ENCODE measurements around the gene TAS2R20. TPM values are rescaled to one million over a fixed set of nuclear protein-coding genes. Genes with fewer than 3 reads are reported as not detected.

The TAS2R20 gene, protein sequence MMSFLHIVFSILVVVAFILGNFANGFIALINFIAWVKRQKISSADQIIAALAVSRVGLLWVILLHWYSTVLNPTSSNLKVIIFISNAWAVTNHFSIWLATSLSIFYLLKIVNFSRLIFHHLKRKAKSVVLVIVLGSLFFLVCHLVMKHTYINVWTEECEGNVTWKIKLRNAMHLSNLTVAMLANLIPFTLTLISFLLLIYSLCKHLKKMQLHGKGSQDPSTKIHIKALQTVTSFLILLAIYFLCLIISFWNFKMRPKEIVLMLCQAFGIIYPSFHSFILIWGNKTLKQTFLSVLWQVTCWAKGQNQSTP
- polyA plus RNA-seq (2012; ENCODE audit: insufficient read length, low read depth) = not detected

GRCh38 chr12:10998204-10998603 is at the start of gene TAS2R20:
TSS of gene TAS2R20 (minus strand) at chr12:10998304. CDS start at chr12:10997875, 429 bp downstream.
- TF ChIP-seq TAF1 (IDR thresholded peaks at IDR 0.05; ENCODE audit: borderline replicate concordance, insufficient read depth, low read length) (no peak), SIN3A (IDR thresholded peaks at IDR 0.05; ENCODE audit: borderline replicate concordance, insufficient read depth, low read length) (no peak), FOXP2 (optimal IDR thresholded peaks at IDR 0.05; ENCODE audit: borderline replicate concordance, extremely low read depth, extremely low read length, insufficient read depth) (no peak), POLR2AphosphoS5 (IDR thresholded peaks at IDR 0.05; ENCODE audit: low read depth, low read length) (no peak)
- TF ChIP-seq, protein P1, sequence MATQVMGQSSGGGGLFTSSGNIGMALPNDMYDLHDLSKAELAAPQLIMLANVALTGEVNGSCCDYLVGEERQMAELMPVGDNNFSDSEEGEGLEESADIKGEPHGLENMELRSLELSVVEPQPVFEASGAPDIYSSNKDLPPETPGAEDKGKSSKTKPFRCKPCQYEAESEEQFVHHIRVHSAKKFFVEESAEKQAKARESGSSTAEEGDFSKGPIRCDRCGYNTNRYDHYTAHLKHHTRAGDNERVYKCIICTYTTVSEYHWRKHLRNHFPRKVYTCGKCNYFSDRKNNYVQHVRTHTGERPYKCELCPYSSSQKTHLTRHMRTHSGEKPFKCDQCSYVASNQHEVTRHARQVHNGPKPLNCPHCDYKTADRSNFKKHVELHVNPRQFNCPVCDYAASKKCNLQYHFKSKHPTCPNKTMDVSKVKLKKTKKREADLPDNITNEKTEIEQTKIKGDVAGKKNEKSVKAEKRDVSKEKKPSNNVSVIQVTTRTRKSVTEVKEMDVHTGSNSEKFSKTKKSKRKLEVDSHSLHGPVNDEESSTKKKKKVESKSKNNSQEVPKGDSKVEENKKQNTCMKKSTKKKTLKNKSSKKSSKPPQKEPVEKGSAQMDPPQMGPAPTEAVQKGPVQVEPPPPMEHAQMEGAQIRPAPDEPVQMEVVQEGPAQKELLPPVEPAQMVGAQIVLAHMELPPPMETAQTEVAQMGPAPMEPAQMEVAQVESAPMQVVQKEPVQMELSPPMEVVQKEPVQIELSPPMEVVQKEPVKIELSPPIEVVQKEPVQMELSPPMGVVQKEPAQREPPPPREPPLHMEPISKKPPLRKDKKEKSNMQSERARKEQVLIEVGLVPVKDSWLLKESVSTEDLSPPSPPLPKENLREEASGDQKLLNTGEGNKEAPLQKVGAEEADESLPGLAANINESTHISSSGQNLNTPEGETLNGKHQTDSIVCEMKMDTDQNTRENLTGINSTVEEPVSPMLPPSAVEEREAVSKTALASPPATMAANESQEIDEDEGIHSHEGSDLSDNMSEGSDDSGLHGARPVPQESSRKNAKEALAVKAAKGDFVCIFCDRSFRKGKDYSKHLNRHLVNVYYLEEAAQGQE (IDR thresholded peaks at IDR 0.05; ENCODE audit: insufficient read depth in 1 of 2, low read depth in 2 of 2, low read length in 2 of 2) = no peak

DNA sequence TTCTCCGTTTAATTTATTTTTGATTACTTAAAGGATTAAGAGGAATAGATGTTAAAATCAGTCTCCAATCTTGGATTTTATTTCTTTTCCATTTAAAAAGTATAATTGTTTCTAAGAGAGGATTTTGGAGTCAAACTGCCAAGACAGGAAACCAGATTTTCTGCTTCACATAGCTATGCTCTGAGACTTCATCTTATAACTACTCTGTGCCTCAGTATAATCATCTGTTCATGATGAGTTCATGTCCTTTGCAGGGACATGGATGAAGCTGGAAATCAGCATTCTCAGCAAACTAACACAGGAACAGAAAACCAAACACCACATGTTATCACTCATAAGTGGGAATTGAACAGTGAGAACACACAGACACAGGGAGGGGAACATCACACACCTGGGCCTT is 42.1 kb upstream of the TAS2R20 start:
- TF ChIP-seq, protein P1 (IDR thresholded peaks at IDR 0.05; ENCODE audit: insufficient read depth in 1 of 2, low read depth in 2 of 2, low read length in 2 of 2) = no peak
- no peak for TF ChIP-seq POLR2AphosphoS5 (IDR thresholded peaks at IDR 0.05; ENCODE audit: low read depth, low read length)
- TF ChIP-seq FOXP2 (optimal IDR thresholded peaks at IDR 0.05; ENCODE audit: borderline replicate concordance, extremely low read depth, extremely low read length, insufficient read depth) = no peak
- no peak for TF ChIP-seq TAF1 (IDR thresholded peaks at IDR 0.05; ENCODE audit: borderline replicate concordance, insufficient read depth, low read length)
- TF ChIP-seq SIN3A (IDR thresholded peaks at IDR 0.05; ENCODE audit: borderline replicate concordance, insufficient read depth, low read length) = no peak

DNA sequence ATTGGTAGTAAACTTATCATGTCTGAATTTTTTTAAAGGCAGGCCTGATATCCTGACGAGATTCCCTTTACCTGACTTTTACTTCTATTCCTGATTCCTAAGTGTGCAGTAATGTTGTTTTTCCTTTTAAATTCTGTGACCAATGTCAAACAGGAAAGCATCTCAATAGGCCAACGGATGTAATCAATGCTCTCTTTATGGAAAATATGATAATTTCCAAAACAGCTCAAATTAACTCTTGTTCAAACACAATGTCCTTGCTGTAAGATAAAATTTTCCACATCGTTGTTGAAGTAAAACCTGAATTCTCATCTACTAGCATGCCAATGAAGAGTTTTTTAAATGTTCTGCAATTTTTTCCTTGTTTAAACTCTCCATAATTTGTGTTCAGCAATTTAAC is 41.1 kb upstream of the TAS2R20 start:
- TF ChIP-seq POLR2AphosphoS5 (IDR thresholded peaks at IDR 0.05; ENCODE audit: low read depth, low read length) (no peak), SIN3A (IDR thresholded peaks at IDR 0.05; ENCODE audit: borderline replicate concordance, insufficient read depth, low read length) (no peak), FOXP2 (optimal IDR thresholded peaks at IDR 0.05; ENCODE audit: borderline replicate concordance, extremely low read depth, extremely low read length, insufficient read depth) (no peak), TAF1 (IDR thresholded peaks at IDR 0.05; ENCODE audit: borderline replicate concordance, insufficient read depth, low read length) (no peak)
- TF ChIP-seq, protein P1 (IDR thresholded peaks at IDR 0.05; ENCODE audit: insufficient read depth in 1 of 2, low read depth in 2 of 2, low read length in 2 of 2) = no peak

DNA sequence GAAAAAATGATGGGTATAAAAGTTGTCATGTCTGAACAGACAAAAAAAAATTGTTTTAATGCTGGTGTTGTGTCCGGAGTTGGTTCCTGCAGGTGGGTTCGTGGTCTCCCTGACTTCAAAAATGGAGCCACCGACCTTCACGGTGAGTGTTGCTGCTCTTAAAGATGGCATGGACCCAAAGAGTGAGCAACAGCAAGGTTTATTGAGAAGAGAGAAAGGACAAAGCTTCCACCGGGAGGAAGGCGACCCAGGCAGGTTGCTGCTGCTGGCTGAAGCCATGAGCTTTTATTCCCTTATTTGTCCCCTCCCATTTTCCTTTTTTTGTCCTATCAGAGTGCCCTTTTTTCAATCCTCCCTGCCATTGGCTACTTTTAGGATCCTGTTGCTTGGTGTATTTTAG is 33.2 kb upstream of the TAS2R20 start, which contains the start of gene TAS2R31:
Gene TAS2R31 (minus strand): TSS at position 101 of the 400 bp plus-strand sequence. CDS start 72 bp downstream, at position 29.
- TF ChIP-seq TAF1 (IDR thresholded peaks at IDR 0.05; ENCODE audit: borderline replicate concordance, insufficient read depth, low read length) (no peak), POLR2AphosphoS5 (IDR thresholded peaks at IDR 0.05; ENCODE audit: low read depth, low read length) (no peak), SIN3A (IDR thresholded peaks at IDR 0.05; ENCODE audit: borderline replicate concordance, insufficient read depth, low read length) (no peak), FOXP2 (optimal IDR thresholded peaks at IDR 0.05; ENCODE audit: borderline replicate concordance, extremely low read depth, extremely low read length, insufficient read depth) (no peak)
- TF ChIP-seq, protein P1 (IDR thresholded peaks at IDR 0.05; ENCODE audit: insufficient read depth in 1 of 2, low read depth in 2 of 2, low read length in 2 of 2) = no peak
